Measurements from ENCODE around the gene MRPL34.

GRCh38 chr19:17307876-17308377 lies 2.3 kb downstream of the MRPL34 start:
- TF ChIP-seq CTCF (IDR thresholded peaks at IDR 0.05; ENCODE audit: low read length) (no peak), EZH2 (optimal IDR thresholded peaks at IDR 0.05; ENCODE audit: low read depth, low read length) (no peak), EZH2phosphoT487 (IDR thresholded peaks at IDR 0.05; ENCODE audit: low read length) (no peak)

All from MM.1S (cell line).